CD14-positive monocyte (primary cell): Measurements from ENCODE around the gene DPYD. TPM values are rescaled to one million over a fixed set of nuclear protein-coding genes. Genes with fewer than 3 reads are reported as not detected.

ENCODE experiments used
- DNase-seq, 3 donors: peaks; one replicate each; pipeline ENCODE4 v3.0.0-alpha.2; 2011 to 2022
- H2AFZ ChIP-seq: 2 replicates; pipeline ENCODE4 v1.6.0; 2012; ENCODE audit warnings: mild to moderate bottlenecking, low read depth, low read length, inconsistent platforms; ENCODE audit not compliant: insufficient read depth, poor library complexity, severe bottlenecking
- H3K27ac ChIP-seq, 2 donors: 1 replicate in 1 of 2; 2 replicates in 1 of 2; pipeline ENCODE4 v1.5.1; 2012 to 2013; ENCODE audit warnings: low read length in 2 of 2, control low read depth in 1 of 2, inconsistent platforms in 1 of 2, low read depth in 1 of 2, mild to moderate bottlenecking in 1 of 2
- H3K27me3 ChIP-seq, 2 donors: one replicate each; pipeline versions ENCODE4 v1.6.0 to v1.6.1; 2011 to 2013; ENCODE audit warnings: low read length in 2 of 2; ENCODE audit not compliant: control insufficient read depth in 2 of 2, insufficient read depth in 2 of 2
- H3K36me3 ChIP-seq, 2 donors: replicated peaks in 1 of 2; 1 replicate in 1 of 2; 2 replicates in 1 of 2; pipeline versions ENCODE4 v1.5.1 to v1.6.1; 2012 to 2013; ENCODE audit warnings: low read length in 2 of 2, control low read depth in 1 of 2, inconsistent platforms in 1 of 2, mild to moderate bottlenecking in 1 of 2; ENCODE audit not compliant: insufficient read depth in 2 of 2, control insufficient read depth in 1 of 2
- H3K4me1 ChIP-seq, 2 donors: 1 replicate in 1 of 2; 2 replicates in 1 of 2; pipeline versions ENCODE4 v1.5.1 to v1.6.1; 2012 to 2013; ENCODE audit warnings: low read length in 2 of 2, control low read depth in 1 of 2, inconsistent platforms in 1 of 2, mild to moderate bottlenecking in 1 of 2, moderate library complexity in 1 of 2; ENCODE audit not compliant: insufficient read depth in 2 of 2, control insufficient read depth in 1 of 2
- H3K4me2 ChIP-seq: replicated peaks from 2 replicates; pipeline ENCODE3; 2012; ENCODE audit warnings: low read length, moderate library complexity, mild to moderate bottlenecking; ENCODE audit not compliant: poor library complexity, severe bottlenecking; ENCODE audit errors: extremely low read depth
- H3K4me3 ChIP-seq, 3 experiments: fragments of 200-600 bp in 1 of 3; sonication (generic) in 1 of 3; replicated peaks in 1 of 3; 1 replicate in 2 of 3; 2 replicates in 1 of 3; pipeline ENCODE4 v1.5.1; 2011 to 2013; ENCODE audit warnings: low read length in 3 of 3, mild to moderate bottlenecking in 3 of 3, control low read depth in 2 of 3, low read depth in 2 of 3, inconsistent platforms in 1 of 3, moderate library complexity in 1 of 3
- H3K79me2 ChIP-seq: 2 replicates; pipeline ENCODE4 v1.6.0; 2012; ENCODE audit warnings: mild to moderate bottlenecking, control low read depth, inconsistent platforms, low read length, moderate library complexity; ENCODE audit not compliant: insufficient read depth
- H3K9ac ChIP-seq: 2 replicates; pipeline ENCODE4 v1.6.0; 2017; ENCODE audit warnings: low read length, mild to moderate bottlenecking; ENCODE audit not compliant: insufficient read depth, poor library complexity, severe bottlenecking
- H3K9me3 ChIP-seq, 2 donors: replicated peaks in 1 of 2; 1 replicate in 1 of 2; 2 replicates in 1 of 2; pipeline versions ENCODE4 v1.5.1 to v1.6.1; 2012 to 2013; ENCODE audit warnings: low read length in 2 of 2, control low read depth in 1 of 2; ENCODE audit not compliant: control insufficient read depth in 1 of 2, insufficient read depth in 1 of 2
- H4K20me1 ChIP-seq: 2 replicates; pipeline ENCODE4 v1.6.0; 2012; ENCODE audit warnings: mild to moderate bottlenecking, low read length, control low read depth, moderate library complexity; ENCODE audit not compliant: insufficient read depth
- H3K27ac Mint-ChIP-seq, 7 donors: one replicate each; pipeline ENCODE4 v1.8.0; 2020; ENCODE audit warnings: mild to moderate bottlenecking in 7 of 7, mixed read lengths in 7 of 7, moderate library complexity in 6 of 7, inconsistent platforms in 2 of 7
- H3K27me3 Mint-ChIP-seq, 3 donors: one replicate each; pipeline ENCODE4 v1.8.0; 2021 to 2022; ENCODE audit warnings: low read depth in 3 of 3, mild to moderate bottlenecking in 3 of 3, mixed read lengths in 3 of 3, moderate library complexity in 3 of 3, inconsistent platforms in 1 of 3
- H3K36me3 Mint-ChIP-seq, 2 donors: one replicate each; pipeline ENCODE4 v1.8.0; 2020; ENCODE audit warnings: mixed read lengths in 2 of 2, inconsistent platforms in 1 of 2, mild to moderate bottlenecking in 1 of 2
- H3K4me1 Mint-ChIP-seq: one replicate; pipeline ENCODE4 v1.8.0; 2020; ENCODE audit warnings: mild to moderate bottlenecking, mixed read lengths
- H3K4me3 Mint-ChIP-seq, 2 donors: one replicate each; pipeline ENCODE4 v1.8.0; 2020; ENCODE audit warnings: mild to moderate bottlenecking in 2 of 2, mixed read lengths in 2 of 2, moderate library complexity in 1 of 2
- H3K9me3 Mint-ChIP-seq, 7 donors: one replicate each; pipeline ENCODE4 v1.8.0; 2020 to 2022; ENCODE audit warnings: mixed read lengths in 7 of 7, mild to moderate bottlenecking in 6 of 7, moderate library complexity in 6 of 7, inconsistent platforms in 2 of 7
- WGBS: methylation state at CpG from one replicate; pipeline ENCODE4 v1.1.5; 2013; ENCODE audit warnings: missing lambda C conversion rate; ENCODE audit not compliant: insufficient coverage; 5-methylcytosine and 5-hydroxymethylcytosine counted together
- intact Hi-C, 2 donors: fragments of 100-400 bp; cut with micrococcal nuclease; formaldehyde crosslinking; loops; one replicate each; pipeline versions ENCODE4 v1.15.0 to v1.15.1; 2023
- polyA plus RNA-seq, 3 donors: library from polyadenylated mRNA; depleted of rRNA in 1 of 3; unstranded in 2 of 3; stranded (reverse) in 1 of 3; fragments of 300-500 nt in 2 of 3; fragments of >200 nt in 1 of 3; fragmentation: Illumina TruSeq in 2 of 3; gene quantifications; 1 replicate in 2 of 3; 2 replicates in 1 of 3; pipeline ENCODE4 v1.2.3, GENCODE V29; 2012 to 2021
- TF ChIP-seq, protein P1 (sequence below): fragments of 200-600 bp; IDR thresholded peaks from one replicate; pipeline ENCODE4 v1.8.0; 2022; ENCODE audit warnings: antibody characterized with exemption, mild to moderate bottlenecking

The DPYD gene
- polyA plus RNA-seq, 3 donors, result 87.6 to 171 (median 144) TPM

GRCh38 chr1:97621955-97622354 lies 298.9 kb downstream of the DPYD start:
- Histone ChIP-seq H3K9ac (no peak overlapping the region), H3K27me3 (no peaks in the 10 kb centered on the region), H4K20me1 (peaks cover 98% of the 10 kb centered on the region), H3K4me2 (no peak overlapping the region), H3K4me1 (no peaks in the 10 kb centered on the region), H2AFZ (no peak overlapping the region), H3K79me2 (no peaks in the 10 kb centered on the region), H3K9me3 (no peaks in the 10 kb centered on the region), H3K36me3 (peaks cover 4 to 32% of the 10 kb centered on the region in 2 donors), H3K27ac (no peak overlapping the region), H3K4me3 (no peak overlapping the region)
- Mint-ChIP-seq H3K27me3 (no peaks in the 10 kb centered on the region), H3K9me3 (peaks cover 0 to 2% (median 0%) of the 10 kb centered on the region in 7 donors), H3K27ac (peak overlapping the region in 1 of 7 donors; percentile 4), H3K36me3 (peaks cover 20 to 24% of the 10 kb centered on the region in 2 donors), H3K4me1 (no peaks in the 10 kb centered on the region), H3K4me3 (no peak overlapping the region)
- DNase-seq, result no peak
- intact Hi-C loops, result no loop called here
- TF ChIP-seq, protein P1, sequence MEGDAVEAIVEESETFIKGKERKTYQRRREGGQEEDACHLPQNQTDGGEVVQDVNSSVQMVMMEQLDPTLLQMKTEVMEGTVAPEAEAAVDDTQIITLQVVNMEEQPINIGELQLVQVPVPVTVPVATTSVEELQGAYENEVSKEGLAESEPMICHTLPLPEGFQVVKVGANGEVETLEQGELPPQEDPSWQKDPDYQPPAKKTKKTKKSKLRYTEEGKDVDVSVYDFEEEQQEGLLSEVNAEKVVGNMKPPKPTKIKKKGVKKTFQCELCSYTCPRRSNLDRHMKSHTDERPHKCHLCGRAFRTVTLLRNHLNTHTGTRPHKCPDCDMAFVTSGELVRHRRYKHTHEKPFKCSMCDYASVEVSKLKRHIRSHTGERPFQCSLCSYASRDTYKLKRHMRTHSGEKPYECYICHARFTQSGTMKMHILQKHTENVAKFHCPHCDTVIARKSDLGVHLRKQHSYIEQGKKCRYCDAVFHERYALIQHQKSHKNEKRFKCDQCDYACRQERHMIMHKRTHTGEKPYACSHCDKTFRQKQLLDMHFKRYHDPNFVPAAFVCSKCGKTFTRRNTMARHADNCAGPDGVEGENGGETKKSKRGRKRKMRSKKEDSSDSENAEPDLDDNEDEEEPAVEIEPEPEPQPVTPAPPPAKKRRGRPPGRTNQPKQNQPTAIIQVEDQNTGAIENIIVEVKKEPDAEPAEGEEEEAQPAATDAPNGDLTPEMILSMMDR, result no peak
- WGBS, result no CpG with 5 or more reads among the region's 1 CpG

- intact Hi-C loops, result no loop called here
- no peak overlapping the region for H3K4me3 ChIP-seq
- H3K9me3 ChIP-seq, result no peaks in the 10 kb centered on the region
- H3K27ac ChIP-seq, result no peak overlapping the region
- no peak overlapping the region for H3K4me2 ChIP-seq
- H4K20me1 ChIP-seq, result peaks cover 98% of the 10 kb centered on the region
- peaks cover 4 to 29% of the 10 kb centered on the region in 2 donors for H3K36me3 ChIP-seq
- no peak overlapping the region for H3K9ac ChIP-seq
- no peak for DNase-seq
- H3K27me3 Mint-ChIP-seq, result no peaks in the 10 kb centered on the region
- peaks cover 0 to 2% (median 0%) of the 10 kb centered on the region in 7 donors for H3K9me3 Mint-ChIP-seq
- WGBS, result 100% methylated on average over 1 of the region's 2 CpGs
- H3K36me3 Mint-ChIP-seq, result peaks cover 18 to 23% of the 10 kb centered on the region in 2 donors
- TF ChIP-seq, protein P1, result no peak
- H3K27ac Mint-ChIP-seq, result no peak overlapping the region
- no peak overlapping the region for H3K4me3 Mint-ChIP-seq
- no peaks in the 10 kb centered on the region for H3K27me3 ChIP-seq
- H3K79me2 ChIP-seq, result no peaks in the 10 kb centered on the region
- no peak overlapping the region for H2AFZ ChIP-seq
- H3K4me1 ChIP-seq, result no peaks in the 10 kb centered on the region
- no peaks in the 10 kb centered on the region for H3K4me1 Mint-ChIP-seq
Measured at GRCh38 chr1:97619706-97620105, 301.1 kb downstream of the DPYD start.
